Measurements from ENCODE around the gene HDAC4.

Gene HDAC4

GRCh38 chr2:239369631-239370161, 31.1 kb downstream of the HDAC4 start:
- peak; percentile 14 to 17 for DNase-seq (ENCODE audit: low read depth in 2 of 2)

GRCh38 chr2:239368906-239369552, 31.8 kb downstream of the HDAC4 start:
- no peak for DNase-seq (ENCODE audit: low read depth in 2 of 2)

DNA sequence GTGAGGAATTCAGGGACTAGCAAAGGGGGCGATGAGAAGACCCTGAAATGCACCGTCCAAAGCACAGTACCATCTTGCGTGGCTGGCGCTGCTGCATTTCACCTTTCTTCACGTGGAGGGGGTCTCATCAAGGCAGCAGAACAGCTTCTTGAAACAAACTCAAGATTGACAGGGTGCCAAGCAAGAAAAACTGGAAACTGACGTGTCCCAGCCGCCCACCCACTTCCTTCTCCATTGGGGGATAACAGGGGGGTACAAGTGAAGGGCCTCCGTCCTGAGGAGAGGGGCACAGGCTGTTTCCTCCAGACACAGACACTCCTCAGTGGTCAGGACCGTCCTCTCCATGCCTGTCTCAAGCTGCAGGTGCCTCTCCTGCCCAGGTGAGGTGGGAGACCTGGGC, 32.5 kb downstream of the HDAC4 start:
- no peak for DNase-seq (ENCODE audit: low read depth in 2 of 2)

- DNase-seq (ENCODE audit: low read depth in 2 of 2): no peak
Measured at GRCh38 chr2:239366740-239367139, 34.1 kb downstream of the HDAC4 start.

- no peak for DNase-seq (ENCODE audit: low read depth in 2 of 2)
Measured at GRCh38 chr2:239365782-239366435, 34.9 kb downstream of the HDAC4 start.

DNA sequence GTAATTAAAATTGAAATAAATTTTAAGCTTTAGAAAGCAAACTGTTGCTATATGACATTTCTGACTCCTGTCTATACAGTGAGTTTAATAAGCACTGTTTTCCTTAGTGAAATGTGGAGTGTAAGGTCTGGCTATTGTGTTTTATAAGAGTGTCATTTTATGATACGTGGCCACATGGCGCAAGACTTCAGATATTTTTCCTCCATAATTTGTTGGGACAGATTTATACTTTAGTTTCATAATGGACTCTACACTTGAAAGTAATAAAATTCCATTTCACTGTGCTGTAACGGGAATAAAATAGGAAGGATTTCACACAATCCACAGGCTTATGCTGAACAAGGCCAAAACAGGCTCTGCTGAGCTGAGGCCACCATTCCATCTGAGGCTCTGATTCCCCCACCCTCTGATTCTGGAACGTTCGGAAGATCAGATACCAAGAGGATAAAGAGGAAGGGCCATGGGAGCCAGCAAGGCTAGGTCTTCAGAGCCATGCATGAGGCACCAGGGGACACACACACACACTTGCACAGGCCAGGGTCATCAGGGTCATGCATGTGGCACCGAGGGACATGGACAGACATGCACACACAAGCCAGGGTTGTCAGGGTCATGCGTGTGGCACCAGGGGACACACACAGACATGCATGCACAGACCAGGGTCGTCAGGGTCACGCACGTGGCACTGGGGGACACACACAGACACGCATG, 35.6 kb downstream of the HDAC4 start:
- no peak for DNase-seq (ENCODE audit: low read depth in 2 of 2)

- peak in 1 of 2 donors; percentile 15 for DNase-seq (ENCODE audit: low read depth in 2 of 2)
Measured at GRCh38 chr2:239363946-239364637, 36.7 kb downstream of the HDAC4 start.

DNA sequence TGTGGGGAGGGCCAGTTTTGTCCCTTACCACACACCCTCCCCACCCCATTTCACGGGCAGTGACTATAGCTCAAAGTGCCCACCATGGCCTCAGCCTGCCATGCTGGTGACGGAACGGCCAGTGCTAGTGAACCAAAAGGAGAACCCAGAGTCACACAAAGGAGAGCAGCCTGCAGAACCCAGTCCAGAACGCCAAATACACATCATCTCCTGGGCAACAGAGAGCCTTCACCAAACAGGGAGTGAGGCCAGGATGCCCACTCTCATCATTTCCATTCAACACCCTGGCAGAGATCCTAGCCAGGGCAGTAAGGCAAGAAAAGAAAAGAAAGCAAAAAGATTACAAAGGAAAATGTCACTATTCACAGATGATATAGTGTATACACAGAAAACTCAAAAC, 38.3 kb downstream of the HDAC4 start:
- DNase-seq (ENCODE audit: low read depth in 2 of 2): no peak

DNA sequence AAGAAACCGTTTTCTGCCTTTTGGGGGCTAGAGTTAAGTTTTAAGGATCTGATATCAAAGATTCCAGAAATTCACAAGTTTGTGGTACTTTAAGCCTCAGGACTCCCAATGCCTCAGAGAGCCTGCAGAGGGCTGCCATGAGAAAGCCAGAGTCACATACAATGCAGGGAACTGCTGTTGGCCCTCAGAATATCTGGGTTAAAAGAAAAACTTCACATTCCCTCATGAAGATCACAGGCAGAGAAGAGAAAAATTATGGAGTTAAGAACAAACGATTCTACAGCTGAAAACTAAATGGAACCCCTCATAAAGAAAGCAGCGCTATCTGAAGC, 39.5 kb downstream of the HDAC4 start:
- DNase-seq (ENCODE audit: low read depth in 2 of 2): no peak

DNA sequence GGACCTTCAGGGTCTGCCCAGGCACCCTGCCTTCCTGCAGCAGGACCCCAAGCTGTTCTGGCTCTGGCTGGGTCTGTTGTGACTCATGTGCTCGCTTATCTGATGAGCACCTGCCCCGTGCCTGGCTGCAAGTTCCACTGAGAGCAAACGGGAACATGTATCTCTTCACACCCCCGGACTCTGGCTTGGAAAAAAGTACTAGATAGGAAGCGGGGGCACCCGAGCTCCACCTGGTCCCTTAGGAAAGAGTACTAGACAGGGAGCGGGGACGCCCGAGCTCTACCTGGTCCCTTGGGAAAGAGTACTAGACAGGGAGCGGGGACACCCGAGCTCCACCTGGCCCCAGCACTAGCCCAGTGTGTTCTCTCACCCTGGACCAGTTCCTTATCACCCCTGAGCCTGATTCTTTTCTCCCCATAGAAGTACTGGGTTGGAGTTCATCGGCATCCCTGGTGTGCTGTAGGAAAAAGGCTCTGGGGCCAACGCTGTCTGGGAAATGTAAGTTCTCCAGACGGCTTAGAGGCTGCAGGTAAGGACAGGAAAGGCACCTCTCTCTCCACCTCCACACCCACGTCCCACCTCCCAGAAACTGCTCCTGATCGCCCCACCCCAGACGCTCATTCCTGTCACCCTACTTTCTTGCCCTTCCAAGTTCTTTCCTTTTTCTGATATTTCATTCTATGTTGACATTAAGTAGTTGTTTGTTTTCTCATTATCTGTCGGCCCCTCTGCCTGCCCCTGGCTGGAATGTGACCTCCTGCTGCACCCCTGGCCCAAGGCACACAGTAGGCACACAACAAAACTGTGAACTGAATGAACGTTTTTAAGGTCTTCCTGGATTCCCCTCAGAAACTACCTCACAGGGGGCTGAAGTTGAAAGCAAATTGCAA, 40.2 kb downstream of the HDAC4 start:
- no peak for DNase-seq (ENCODE audit: low read depth in 2 of 2)

DNA sequence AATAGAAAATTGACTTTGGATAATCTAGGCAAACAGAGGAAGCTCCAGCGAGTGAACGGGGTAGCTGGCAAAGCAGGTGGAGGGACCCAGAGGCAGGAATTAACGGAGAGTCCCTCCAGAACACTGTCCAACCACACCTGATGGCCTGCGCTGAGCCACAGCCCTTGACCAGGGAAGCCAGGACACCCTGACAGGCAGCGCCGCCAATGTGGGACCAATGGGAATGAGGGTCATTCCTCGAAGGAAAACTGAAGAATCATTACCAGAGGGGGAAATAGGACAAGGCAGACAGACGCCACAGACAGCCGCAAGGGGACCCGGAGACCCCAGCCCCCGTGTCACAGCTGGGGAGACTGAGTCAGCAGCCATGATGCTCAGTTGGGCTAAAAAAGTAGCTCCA, 40.8 kb downstream of the HDAC4 start:
- DNase-seq (ENCODE audit: low read depth in 2 of 2): no peak

DNA sequence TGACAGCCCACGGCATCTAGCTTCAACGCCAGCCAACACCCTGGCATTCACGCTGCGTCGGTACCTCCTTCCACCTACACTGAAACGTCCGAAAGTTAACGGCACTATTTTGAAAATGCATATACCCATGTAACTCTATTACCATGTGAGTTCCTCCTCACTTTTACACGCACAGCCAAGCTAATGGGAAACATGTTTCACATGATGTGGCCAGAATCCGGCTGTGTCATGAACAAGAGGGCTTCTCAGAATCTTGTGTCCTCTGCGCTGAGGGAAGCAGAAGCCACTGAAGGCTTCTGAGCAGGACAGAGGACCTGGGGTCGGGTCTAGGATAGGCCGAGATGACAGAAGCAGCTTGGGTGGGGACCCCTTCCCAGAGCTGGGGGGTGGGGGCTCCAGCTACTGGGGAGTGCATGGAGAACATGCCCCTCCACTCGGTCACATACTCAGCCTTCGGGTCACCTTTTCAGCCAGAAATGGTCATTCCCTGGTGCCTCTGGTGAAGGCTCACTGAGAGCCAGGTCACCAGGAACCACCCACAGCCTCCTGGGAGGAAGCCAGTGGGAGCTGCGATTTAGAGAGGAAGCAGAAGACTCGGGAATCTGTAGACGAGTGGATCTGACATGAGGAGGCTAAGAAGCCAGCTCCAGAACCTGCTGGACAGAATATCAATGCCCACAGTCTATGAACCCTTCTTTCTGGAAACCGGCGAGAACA, 41.5 kb downstream of the HDAC4 start:
- DNase-seq (ENCODE audit: low read depth in 2 of 2): no peak

- no peak for DNase-seq (ENCODE audit: low read depth in 2 of 2)
Measured at GRCh38 chr2:239358062-239358754, 42.6 kb downstream of the HDAC4 start.

DNA sequence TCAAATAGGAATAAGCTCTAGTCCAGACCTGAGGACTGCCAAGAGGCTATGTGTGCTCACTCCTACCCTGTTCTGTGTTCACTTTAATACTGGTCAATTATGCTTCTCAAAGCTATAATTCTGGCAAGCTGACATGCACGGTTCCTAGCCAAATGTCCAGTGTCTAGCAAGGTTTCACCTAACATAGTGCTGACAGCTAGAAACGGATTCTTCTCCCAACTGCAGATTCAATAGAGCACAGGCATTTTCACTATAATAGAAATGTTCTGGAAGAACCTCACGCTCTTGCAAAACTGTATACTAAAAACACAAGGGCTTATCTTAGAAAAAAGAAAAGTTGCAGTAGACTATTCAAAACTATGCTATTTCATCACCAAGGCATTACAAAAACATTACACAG, 45.1 kb downstream of the HDAC4 start:
- DNase-seq (ENCODE audit: low read depth in 2 of 2): no peak

DNA sequence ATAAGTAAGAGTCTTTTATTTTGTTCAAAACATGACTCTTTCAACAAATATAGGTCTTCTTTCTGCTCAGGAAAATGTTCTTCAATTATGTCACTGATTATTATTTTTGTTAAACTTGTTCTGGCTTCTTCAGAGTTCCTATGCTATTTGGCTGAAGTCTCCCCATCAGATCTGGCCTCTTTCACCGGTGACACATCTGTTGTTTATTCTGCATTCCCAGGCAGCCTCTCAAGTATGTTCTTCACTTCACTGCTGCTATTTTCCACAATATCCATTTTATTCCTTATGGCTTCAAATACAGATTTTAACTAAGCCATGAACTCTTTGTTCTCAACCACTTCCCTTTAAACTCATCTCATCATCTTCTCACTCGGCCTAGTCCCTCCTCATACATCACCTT, 45.7 kb downstream of the HDAC4 start:
- DNase-seq (ENCODE audit: low read depth in 2 of 2): no peak

DNA sequence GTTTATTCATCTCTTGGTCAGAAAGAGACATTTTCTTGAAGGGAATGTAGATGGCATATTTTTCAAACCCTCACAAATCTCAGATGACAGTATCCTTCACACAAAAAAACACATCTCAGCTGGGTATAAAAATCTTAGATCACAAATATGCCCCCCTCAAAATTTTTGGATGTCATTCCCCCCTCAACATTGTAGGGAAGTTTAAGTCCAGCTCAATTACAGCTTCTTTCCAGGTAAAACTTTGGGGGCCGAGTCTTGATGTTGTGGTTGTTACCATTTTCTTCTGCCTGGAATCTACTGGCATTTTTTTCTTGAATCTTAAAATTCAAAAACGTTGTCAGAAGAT, 46.1 kb downstream of the HDAC4 start:
- no peak for DNase-seq (ENCODE audit: low read depth in 2 of 2)

GRCh38 chr2:239354132-239354790, 46.6 kb downstream of the HDAC4 start:
- DNase-seq (ENCODE audit: low read depth in 2 of 2): no peak

DNA sequence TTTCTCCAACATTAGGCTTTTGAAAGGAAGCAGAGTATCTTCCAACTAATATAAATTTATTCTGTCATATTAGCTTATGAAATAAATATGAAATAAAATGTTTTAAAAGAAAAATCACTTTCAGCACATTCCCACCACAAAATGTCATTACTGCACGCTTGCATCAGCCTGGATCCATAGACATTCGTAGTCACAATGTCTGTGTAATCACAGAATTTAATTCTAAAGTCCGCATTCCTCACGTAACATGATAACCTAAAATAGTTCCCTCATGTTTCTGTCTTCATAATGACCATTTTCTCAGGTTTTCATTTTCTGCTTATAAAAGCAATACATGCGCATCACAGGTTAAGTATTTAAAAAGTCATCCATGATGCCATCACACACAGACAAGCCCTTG, 47.1 kb downstream of the HDAC4 start:
- DNase-seq (ENCODE audit: low read depth in 2 of 2): no peak

DNA sequence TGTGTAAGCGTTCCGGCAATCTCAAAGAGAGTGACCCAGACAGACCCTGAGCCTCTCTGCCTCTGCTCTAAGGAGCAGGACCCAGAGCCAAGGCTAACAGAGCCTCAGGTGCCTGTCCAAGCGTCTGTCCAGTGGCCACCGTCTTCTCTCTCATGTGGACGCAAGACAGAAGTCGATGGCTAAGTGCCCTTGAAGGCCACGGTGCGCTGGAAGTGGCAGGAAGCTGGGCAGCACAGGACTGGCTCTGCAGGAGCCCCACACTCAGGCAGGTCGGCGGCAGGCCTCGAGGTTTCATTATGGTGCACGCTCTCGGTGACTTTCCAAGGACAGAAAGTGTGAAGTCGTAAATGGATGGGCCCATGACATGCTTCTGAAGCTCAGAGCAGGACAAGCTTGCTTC, 49.1 kb downstream of the HDAC4 start:
- DNase-seq (ENCODE audit: low read depth in 2 of 2): no peak

Measured in stimulated activated CD8-positive, alpha-beta memory T cell treated with anti-CD3 and anti-CD28 coated beads, Interleukin-7, amount 100 ng/mL, for 1 hour (primary cell).